BLaER1 (cell line): ENCODE results near the gene TRPM8.

ENCODE experiments used
- H3K27ac ChIP-seq: shearing (Covaris generic); formaldehyde crosslinking; 2 replicates; pipeline ENCODE4 v1.8.1; 2022
- H3K27me3 ChIP-seq: shearing (Covaris generic); formaldehyde crosslinking; 2 replicates; pipeline ENCODE4 v1.8.1; 2022
- H3K36me3 ChIP-seq: shearing (Covaris generic); formaldehyde crosslinking; 2 replicates; pipeline ENCODE4 v1.8.1; 2022
- H3K4me1 ChIP-seq: shearing (Covaris generic); formaldehyde crosslinking; 2 replicates; pipeline ENCODE4 v1.8.1; 2022
- H3K4me2 ChIP-seq: shearing (Covaris generic); formaldehyde crosslinking; 2 replicates; pipeline ENCODE4 v1.8.1; 2022
- H3K4me3 ChIP-seq: shearing (Covaris generic); formaldehyde crosslinking; 2 replicates; pipeline ENCODE4 v1.8.1; 2022
- H3K9ac ChIP-seq: shearing (Covaris generic); formaldehyde crosslinking; 2 replicates; pipeline ENCODE4 v1.8.1; 2022
- H3K9me3 ChIP-seq: shearing (Covaris generic); formaldehyde crosslinking; 2 replicates; pipeline ENCODE4 v1.8.1; 2022
- H4K20me1 ChIP-seq: shearing (Covaris generic); formaldehyde crosslinking; 2 replicates; pipeline ENCODE4 v1.8.1; 2022
- Cebpa-rat ChIP-seq: shearing (Covaris generic); IDR thresholded peaks from 2 replicates; pipeline ENCODE4 v1.8.1; 2022

Gene TRPM8

GRCh38 chr2:234019896-234020295, 102.7 kb downstream of the TRPM8 start:
- Histone ChIP-seq H3K27ac (no peak overlapping the region), H3K4me3 (no peak overlapping the region), H3K27me3 (no peaks in the 10 kb centered on the region)

GRCh38 chr2:234020332-234020731, 103.2 kb downstream of the TRPM8 start:
- H3K36me3 ChIP-seq: peaks cover 9% of the 10 kb centered on the region; the same call in 1 of the 2 replicates
- peaks cover 33% of the 10 kb centered on the region for H3K9me3 ChIP-seq
- H3K4me3 ChIP-seq: no peak overlapping the region
- no peak overlapping the region for H3K27ac ChIP-seq
- H3K4me2 ChIP-seq: no peak overlapping the region
- peaks cover 25% of the 10 kb centered on the region for H3K4me1 ChIP-seq
- no peak overlapping the region for H3K9ac ChIP-seq
- no peaks in the 10 kb centered on the region for H4K20me1 ChIP-seq
- H3K27me3 ChIP-seq: no peaks in the 10 kb centered on the region
- no peak for TF ChIP-seq Cebpa-rat

More at GRCh38 chr2:234019896-234020295, 102.7 kb downstream of the TRPM8 start:
- no peak for TF ChIP-seq Cebpa-rat
- H3K9ac ChIP-seq: no peak overlapping the region
- H3K36me3 ChIP-seq: peaks cover 9% of the 10 kb centered on the region; the same call in 1 of the 2 replicates
- H3K9me3 ChIP-seq: peaks cover 33% of the 10 kb centered on the region
- no peak overlapping the region for H3K4me2 ChIP-seq
- no peaks in the 10 kb centered on the region for H4K20me1 ChIP-seq
- peaks cover 20% of the 10 kb centered on the region for H3K4me1 ChIP-seq

- no peaks in the 10 kb centered on the region for H4K20me1 ChIP-seq
- TF ChIP-seq Cebpa-rat: no peak
- H3K27me3 ChIP-seq: no peaks in the 10 kb centered on the region
- no peak overlapping the region for H3K4me2 ChIP-seq
- no peak overlapping the region for H3K9ac ChIP-seq
- peaks cover 33% of the 10 kb centered on the region for H3K9me3 ChIP-seq
- H3K4me1 ChIP-seq: peaks cover 33% of the 10 kb centered on the region
- no peak overlapping the region for H3K27ac ChIP-seq
- H3K4me3 ChIP-seq: no peak overlapping the region
- H3K36me3 ChIP-seq: peaks cover 9% of the 10 kb centered on the region; the same call in 1 of the 2 replicates
Measured at GRCh38 chr2:234022424-234022823, 105.3 kb downstream of the TRPM8 start.

- Histone ChIP-seq H3K4me1 (peaks cover 43% of the 10 kb centered on the region), H3K9me3 (peaks cover 38% of the 10 kb centered on the region), H4K20me1 (no peaks in the 10 kb centered on the region), H3K4me3 (no peak overlapping the region), H3K27me3 (no peaks in the 10 kb centered on the region), H3K27ac (peak overlapping the region; percentile 60), H3K9ac (peak overlapping the region; percentile 9; the same call in 1 of the 2 replicates), H3K4me2 (peak overlapping the region; percentile 82), H3K36me3 (peaks cover 9% of the 10 kb centered on the region; the same call in 1 of the 2 replicates)
- TF ChIP-seq Cebpa-rat: no peak
Measured at GRCh38 chr2:234024304-234024703, 107.1 kb downstream of the TRPM8 start.

GRCh38 chr2:234025466-234025865, 108.3 kb downstream of the TRPM8 start:
- Histone ChIP-seq H3K27me3 (no peaks in the 10 kb centered on the region), H3K27ac (peak overlapping the region; percentile 64), H3K9ac (peak overlapping the region; percentile 51; the same call in 1 of the 2 replicates), H3K4me2 (peak overlapping the region; percentile 82), H4K20me1 (no peaks in the 10 kb centered on the region), H3K36me3 (peaks cover 9% of the 10 kb centered on the region; the same call in 1 of the 2 replicates), H3K9me3 (peaks cover 38% of the 10 kb centered on the region), H3K4me3 (peak overlapping the region; percentile 52), H3K4me1 (peaks cover 46% of the 10 kb centered on the region)
- TF ChIP-seq Cebpa-rat: no peak

- H3K4me2 ChIP-seq: peak overlapping the region; percentile 82
Measured at GRCh38 chr2:234025891-234026401, 108.8 kb downstream of the TRPM8 start.

GRCh38 chr2:234026693-234027254, 109.6 kb downstream of the TRPM8 start:
- Histone ChIP-seq H3K9ac (no peak overlapping the region; the same call in 1 of the 2 replicates), H3K27me3 (no peaks in the 10 kb centered on the region), H3K27ac (peak overlapping the region; percentile 24; the same call in 1 of the 2 replicates), H3K4me2 (peak overlapping the region; percentile 82), H3K4me1 (peaks cover 54% of the 10 kb centered on the region), H4K20me1 (no peaks in the 10 kb centered on the region), H3K36me3 (peaks cover 9% of the 10 kb centered on the region; the same call in 1 of the 2 replicates), H3K4me3 (no peak overlapping the region), H3K9me3 (peaks cover 34% of the 10 kb centered on the region)
- TF ChIP-seq Cebpa-rat: no peak

More at GRCh38 chr2:234025891-234026401, 108.8 kb downstream of the TRPM8 start:
- peak overlapping the region; percentile 64 for H3K27ac ChIP-seq
- peak overlapping the region; percentile 51; the same call in 1 of the 2 replicates for H3K9ac ChIP-seq
- H3K9me3 ChIP-seq: peaks cover 36% of the 10 kb centered on the region
- H4K20me1 ChIP-seq: no peaks in the 10 kb centered on the region
- peaks cover 50% of the 10 kb centered on the region for H3K4me1 ChIP-seq
- H3K4me3 ChIP-seq: peak overlapping the region; percentile 52
- no peak for TF ChIP-seq Cebpa-rat
- H3K36me3 ChIP-seq: peaks cover 9% of the 10 kb centered on the region; the same call in 1 of the 2 replicates
- H3K27me3 ChIP-seq: no peaks in the 10 kb centered on the region

- Histone ChIP-seq H3K4me1 (peaks cover 62% of the 10 kb centered on the region), H3K27ac (0 out of 2 replicates have a peak overlapping the region, but pooled peaks have one; percentile 24), H3K9me3 (peaks cover 35% of the 10 kb centered on the region), H3K27me3 (no peaks in the 10 kb centered on the region), H3K4me3 (no peak overlapping the region), H3K36me3 (peaks cover 9% of the 10 kb centered on the region; the same call in 1 of the 2 replicates), H3K9ac (no peak overlapping the region), H4K20me1 (no peaks in the 10 kb centered on the region), H3K4me2 (peak overlapping the region; percentile 82)
- no peak for TF ChIP-seq Cebpa-rat
Measured at GRCh38 chr2:234027641-234028040, 110.5 kb downstream of the TRPM8 start.

GRCh38 chr2:234029150-234029733, 112.1 kb downstream of the TRPM8 start:
- Histone ChIP-seq H4K20me1 (no peaks in the 10 kb centered on the region), H3K4me2 (no peak overlapping the region), H3K27ac (no peak overlapping the region), H3K4me1 (peaks cover 66% of the 10 kb centered on the region), H3K9me3 (peaks cover 35% of the 10 kb centered on the region), H3K27me3 (no peaks in the 10 kb centered on the region), H3K4me3 (no peak overlapping the region), H3K9ac (no peak overlapping the region), H3K36me3 (no peaks in the 10 kb centered on the region)
- TF ChIP-seq Cebpa-rat: no peak

GRCh38 chr2:234031207-234031606, 114.0 kb downstream of the TRPM8 start:
- H3K4me1 ChIP-seq: peaks cover 48% of the 10 kb centered on the region
- no peaks in the 10 kb centered on the region for H3K27me3 ChIP-seq
- peak overlapping the region; percentile 36 for H3K4me2 ChIP-seq
- no peak overlapping the region for H3K27ac ChIP-seq
- H3K9ac ChIP-seq: no peak overlapping the region
- H3K36me3 ChIP-seq: peaks cover 6% of the 10 kb centered on the region; the same call in 1 of the 2 replicates
- no peak for TF ChIP-seq Cebpa-rat
- no peak overlapping the region for H3K4me3 ChIP-seq
- no peaks in the 10 kb centered on the region for H4K20me1 ChIP-seq
- peaks cover 54% of the 10 kb centered on the region for H3K9me3 ChIP-seq
